Kidney (tissue), 14 donors: ENCODE measurements around the gene RBBP9. TPM values are rescaled to one million over a fixed set of nuclear protein-coding genes. Genes with fewer than 3 reads are reported as not detected.
"Not testable (repeated sequence)": the region's sequence is repeated elsewhere in the genome, so short reads cannot be mapped to it uniquely, and the experiment has no call there.

ENCODE experiments used
- DNase-seq, 5 donors: peaks; one replicate each; pipeline ENCODE4 v3.0.0-alpha.2; 2013 to 2020
- FAIRE-seq: peaks from 2 replicates; lab custom pipeline; 2012; peaks lifted over from hg19 to GRCh38; lab: Jason Lieb, UNC
- H3K27ac ChIP-seq, 2 donors: one replicate each; pipeline ENCODE4 v1.7.0; 2013; ENCODE audit warnings: low read depth in 2 of 2, low read length in 2 of 2, inconsistent platforms in 1 of 2
- H3K27me3 ChIP-seq: one replicate; pipeline ENCODE4 v1.7.1; 2013; ENCODE audit warnings: low read length, inconsistent platforms; ENCODE audit not compliant: control insufficient read depth, insufficient read depth
- H3K36me3 ChIP-seq, 3 donors: one replicate each; pipeline versions ENCODE4 v1.7.0 to v1.7.1; 2013; ENCODE audit warnings: low read length in 3 of 3, control low read depth in 1 of 3, inconsistent platforms in 1 of 3; ENCODE audit not compliant: insufficient read depth in 3 of 3, control insufficient read depth in 2 of 3
- H3K4me1 ChIP-seq, 3 donors: one replicate each; pipeline versions ENCODE4 v1.7.0 to v1.7.1; 2013; ENCODE audit warnings: low read length in 3 of 3, inconsistent platforms in 1 of 3, low read depth in 1 of 3; ENCODE audit not compliant: control insufficient read depth in 2 of 3, insufficient read depth in 2 of 3
- H3K4me3 ChIP-seq, 3 donors: one replicate each; pipeline versions ENCODE4 v1.7.0 to v1.8.1; 2013; ENCODE audit warnings: low read length in 3 of 3, control low read depth in 1 of 3, inconsistent platforms in 1 of 3
- H3K9ac ChIP-seq, 3 donors: one replicate each; pipeline versions ENCODE4 v1.7.0 to v1.7.1; 2013; ENCODE audit warnings: low read length in 3 of 3, control low read depth in 1 of 3, inconsistent platforms in 1 of 3
- H3K9me3 ChIP-seq, 3 donors: one replicate each; pipeline versions ENCODE4 v1.7.0 to v1.7.1; 2013; ENCODE audit warnings: low read length in 3 of 3, control low read depth in 1 of 3, inconsistent platforms in 1 of 3; ENCODE audit not compliant: control insufficient read depth in 2 of 3, insufficient read depth in 1 of 3
- CTCF ChIP-seq: IDR thresholded peaks from 3 replicates; pipeline ENCODE4 v1.5.1; 2012; ENCODE audit warnings: mild to moderate bottlenecking, moderate library complexity, borderline replicate concordance; ENCODE audit not compliant: insufficient read depth; ENCODE audit errors: extremely low read depth
- intact Hi-C: fragments of 100-400 bp; cut with DNase I; formaldehyde crosslinking; loops from one replicate; pipeline ENCODE4 v1.11.1; 2022
- polyA plus RNA-seq: library from polyadenylated mRNA; stranded (reverse); fragments of 350-450 nt; fragmentation: Illumina TruSeq; extraction: RNeasy Lipid Tissue Mini Kit (QIAGEN cat#74804); gene quantifications from one replicate; pipeline ENCODE4 v1.2.3, GENCODE V29; 2014; ENCODE audit warnings: low read depth, low replicate concordance; ENCODE audit not compliant: insufficient read depth
- total RNA-seq: library from RNA; stranded (reverse); fragmentation: NEBNext Ultra II Directional; extraction: Animal tissue kit (Norgen Biotek cat#: 25700); gene quantifications from one replicate; pipeline ENCODE4 v1.2.1, GENCODE V29; 2021
- donor health status: control.
- donor health status: control.
- donor health status: control.
- donor health status: control.
- donor health status: control.
- donor health status: DM: yes; HTN: yes; CAD: no.
- donor health status: Normal renal cell carcinoma (clear cell type).

RBBP9 gene
- total and polyA plus RNA-seq, 2 donors from 2014 or later, result 15.2 to 16.9 TPM

- intact Hi-C loops, result no loop called here
- Histone ChIP-seq H3K4me3 (peak within 1 kb of the TSS; percentile 92 to 98 (median 98)), H3K4me1 (peaks cover 0 to 7% (median 0%) of the 10 kb centered on the region in 3 donors), H3K27me3 (no peaks in the 10 kb centered on the region), H3K9me3 (no peaks in the 10 kb centered on the region), H3K36me3 (peaks cover 0 to 3% (median 0%) of the 10 kb centered on the region in 3 donors), H3K27ac (peak within 1 kb of the TSS; percentile 98 to 100), H3K9ac (peak within 1 kb of the TSS; percentile 87 to 93 (median 89))
- FAIRE-seq (peak; percentile 82), DNase-seq (peak; percentile 97 to 99 (median 98))
- TF ChIP-seq CTCF, result peak; percentile 3
Observed at GRCh38 chr20:18507218-18508191, 10.5 kb upstream of the RBBP9 start, which contains the start of gene SEC23B. Gene SEC23B, plus strand, starts transcription at chr20:18507940. Its CDS starts 2,896 bp downstream, at chr20:18510836.

- FAIRE-seq (no peak), DNase-seq (peak in 2 of 5 donors; percentile 15 to 40)
- Histone ChIP-seq H3K36me3 (peaks cover 0 to 3% (median 0%) of the 10 kb centered on the region in 3 donors), H3K4me3 (peak overlapping the region; percentile 92 to 98 (median 98)), H3K27me3 (no peaks in the 10 kb centered on the region), H3K4me1 (peaks cover 0 to 7% (median 0%) of the 10 kb centered on the region in 3 donors), H3K9me3 (no peaks in the 10 kb centered on the region), H3K27ac (peak overlapping the region; percentile 98 to 100), H3K9ac (peak overlapping the region; percentile 84 to 89 (median 87))
- no peak for TF ChIP-seq CTCF
- intact Hi-C loops, result no loop called here
Observed at GRCh38 chr20:18506744-18507143, 9.7 kb upstream of the RBBP9 start.

- H3K9me3 ChIP-seq, result no peaks in the 10 kb centered on the region
- intact Hi-C loops, result no loop called here
- no peak overlapping the region for H3K9ac ChIP-seq
- H3K27me3 ChIP-seq, result no peaks in the 10 kb centered on the region
- no peak for TF ChIP-seq CTCF
- peaks cover 0 to 7% (median 0%) of the 10 kb centered on the region in 3 donors for H3K4me1 ChIP-seq
- DNase-seq (peak in 3 of 5 donors; percentile 12 to 78 (median 35)), FAIRE-seq (no peak)
- H3K36me3 ChIP-seq, result no peaks in the 10 kb centered on the region
- H3K27ac ChIP-seq, result no peak overlapping the region
- peak overlapping the region in 1 of 3 donors; percentile 48 for H3K4me3 ChIP-seq
Observed at GRCh38 chr20:18504479-18505060, 7.5 kb upstream of the RBBP9 start.

GRCh38 chr20:18501672-18502071, 4.6 kb upstream of the RBBP9 start:
- FAIRE-seq, intact Hi-C loops, H3K27ac ChIP-seq: not testable (repeated sequence)

More at GRCh38 chr20:18501672-18502071, 4.6 kb upstream of the RBBP9 start:
- DNase-seq, H3K9ac ChIP-seq, H3K4me1 ChIP-seq, H3K9me3 ChIP-seq, H3K27me3 ChIP-seq, H3K4me3 ChIP-seq, H3K36me3 ChIP-seq: not testable (repeated sequence)
